Panc1 (cell line): ENCODE results near the gene LEKR1. TPM values are rescaled to one million over a fixed set of nuclear protein-coding genes. Genes with fewer than 3 reads are reported as not detected.
A peak's percentile ranks its signal among the peaks of the same experiment; 100 is the strongest.

Experiments used
- ATAC-seq: fragments of 200-7000 bp; cut with Tn5 transposase; 2 replicates; pipeline ENCODE4 v1.9.1; 2020; ENCODE audit warnings: mild to moderate bottlenecking, moderate library complexity
- BruUV-seq: library from RNA; stranded (reverse); fragments of 400-500 nt; replicated peaks from 2 replicates; lab custom pipeline; 2021; lab: Mats Ljungman, UMichigan
- CTCF ChIA-PET: fragments of 300-600 bp; sonication (Branson Sonifier 250); formaldehyde crosslinking; loops from one replicate; lab custom pipeline; 2022; ENCODE audit warnings: antibody characterized with exemption; lab: Charles Lee
- POLR2A ChIA-PET: fragments of 300-600 bp; sonication (Branson Sonifier 250); formaldehyde crosslinking; loops from one replicate; lab custom pipeline; 2022; ENCODE audit warnings: antibody characterized with exemption; lab: Charles Lee
- DNase-seq: peaks from one replicate; pipeline ENCODE4 v3.0.0-alpha.2; 2010; ENCODE audit warnings: low read depth, low spot score
- H3K27ac ChIP-seq: 2 replicates; pipeline ENCODE4 v1.5.1; 2011; ENCODE audit warnings: mild to moderate bottlenecking, low read length, inconsistent platforms
- H3K27me3 ChIP-seq: fragments of 200-500 bp; sonication (Bioruptor generic); 2 replicates; pipeline ENCODE4 v1.6.0; 2014; ENCODE audit warnings: low read length, inconsistent platforms; ENCODE audit not compliant: control insufficient read depth, insufficient read depth
- H3K36me3 ChIP-seq: fragments of 200-500 bp; sonication (Bioruptor generic); 2 replicates; pipeline ENCODE4 v1.5.1; 2014; ENCODE audit warnings: inconsistent platforms, mild to moderate bottlenecking, low read length, moderate library complexity; ENCODE audit not compliant: control insufficient read depth, insufficient read depth
- H3K4me1 ChIP-seq: 2 replicates; pipeline ENCODE4 v1.5.1; 2011; ENCODE audit warnings: inconsistent platforms, mild to moderate bottlenecking, low read length, moderate library complexity; ENCODE audit not compliant: control insufficient read depth, insufficient read depth
- H3K4me3 ChIP-seq, 2 experiments: 2 replicates each; pipeline ENCODE4 v1.5.1; 2011 to 2012; ENCODE audit warnings: low read depth in 2 of 2, low read length in 2 of 2, mild to moderate bottlenecking in 2 of 2, inconsistent platforms in 1 of 2, moderate library complexity in 1 of 2
- H3K9me3 ChIP-seq: fragments of 200-500 bp; sonication (Bioruptor generic); 2 replicates; pipeline ENCODE4 v1.5.1; 2014; ENCODE audit warnings: low read depth, mild to moderate bottlenecking, inconsistent platforms, low read length, moderate library complexity; ENCODE audit not compliant: control insufficient read depth, insufficient read depth
- POLR2AphosphoS5 ChIP-seq: IDR thresholded peaks from 2 replicates; pipeline ENCODE4 v1.6.1; 2012; ENCODE audit warnings: mild to moderate bottlenecking, low read depth, low read length, moderate library complexity
- SIN3A ChIP-seq: IDR thresholded peaks from 2 replicates; pipeline ENCODE4 v1.6.1; 2012; ENCODE audit warnings: low read depth, mild to moderate bottlenecking, low read length, moderate library complexity, borderline replicate concordance; ENCODE audit not compliant: insufficient read depth
- TCF7L2 ChIP-seq: IDR thresholded peaks from 2 replicates; pipeline ENCODE4 v1.6.1; 2011; ENCODE audit warnings: mild to moderate bottlenecking, low read depth, low read length, inconsistent platforms
- in situ Hi-C: cut with HindIII; loops from 2 replicates; pipeline ENCODE4 v1.10.0; 2016; ENCODE audit warnings: low sequenced_read_pairs, low pct_unique_long_range_greater_than_20kb
- intact Hi-C: fragments of 100-400 bp; cut with micrococcal nuclease; formaldehyde crosslinking; loops from one replicate; pipeline ENCODE4 v1.10.0; 2022; ENCODE audit not compliant: unreplicated experiment
- total RNA-seq: library from RNA; stranded (reverse); gene quantifications from one replicate; pipeline ENCODE4 v1.2.1, GENCODE V29; 2021; ENCODE audit not compliant: unreplicated experiment
- TF ChIP-seq, protein P1 (sequence below), 2 experiments: IDR thresholded peaks; 2 replicates each; pipeline ENCODE4 v1.6.1; 2011 to 2012; ENCODE audit warnings: low read depth in 2 of 2, control low read depth in 1 of 2, low read length in 1 of 2, mild to moderate bottlenecking in 1 of 2, moderate library complexity in 1 of 2; ENCODE audit not compliant: insufficient read depth in 1 of 2
- TF ChIP-seq, protein P2 (sequence below): fragments of 450-650 bp; IDR thresholded peaks from 2 replicates; pipeline ENCODE4 v1.5.1; 2017; ENCODE audit warnings: mild to moderate bottlenecking

LEKR1 gene
- total RNA-seq, 1 experiment from 2014 or later, result not detected

DNA sequence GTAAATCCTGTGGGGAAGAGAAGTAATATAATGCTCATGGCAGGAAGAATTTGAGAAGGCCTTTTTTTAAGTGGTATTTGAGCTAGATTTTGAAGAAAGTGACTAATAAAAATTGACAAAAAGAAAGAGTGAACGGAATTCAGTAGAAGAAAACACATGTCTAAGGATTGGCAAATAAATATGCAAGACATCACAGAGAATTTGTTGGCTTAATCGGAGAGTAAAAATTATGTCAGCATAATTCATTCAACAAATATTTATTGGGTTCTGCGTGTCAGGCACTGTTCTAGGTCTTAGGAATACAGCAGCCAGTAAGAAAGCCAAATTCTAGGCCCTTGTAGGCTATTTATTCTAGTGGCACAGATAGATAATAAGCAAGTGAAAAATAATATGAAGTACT lies 33.6 kb upstream of the LEKR1 start:
- ATAC-seq (no peak), DNase-seq (no peak)
- intact Hi-C loops, result no loop called here
- Histone ChIP-seq H3K36me3 (no peaks in the 10 kb centered on the region), H3K27ac (no peak overlapping the region), H3K4me3 (no peak overlapping the region), H3K9me3 (no peaks in the 10 kb centered on the region), H3K27me3 (no peaks in the 10 kb centered on the region), H3K4me1 (peaks cover 16% of the 10 kb centered on the region)
- CTCF ChIA-PET, result no interaction called here
- TF ChIP-seq TCF7L2 (no peak), POLR2AphosphoS5 (no peak), SIN3A (no peak)
- TF ChIP-seq, protein P1, sequence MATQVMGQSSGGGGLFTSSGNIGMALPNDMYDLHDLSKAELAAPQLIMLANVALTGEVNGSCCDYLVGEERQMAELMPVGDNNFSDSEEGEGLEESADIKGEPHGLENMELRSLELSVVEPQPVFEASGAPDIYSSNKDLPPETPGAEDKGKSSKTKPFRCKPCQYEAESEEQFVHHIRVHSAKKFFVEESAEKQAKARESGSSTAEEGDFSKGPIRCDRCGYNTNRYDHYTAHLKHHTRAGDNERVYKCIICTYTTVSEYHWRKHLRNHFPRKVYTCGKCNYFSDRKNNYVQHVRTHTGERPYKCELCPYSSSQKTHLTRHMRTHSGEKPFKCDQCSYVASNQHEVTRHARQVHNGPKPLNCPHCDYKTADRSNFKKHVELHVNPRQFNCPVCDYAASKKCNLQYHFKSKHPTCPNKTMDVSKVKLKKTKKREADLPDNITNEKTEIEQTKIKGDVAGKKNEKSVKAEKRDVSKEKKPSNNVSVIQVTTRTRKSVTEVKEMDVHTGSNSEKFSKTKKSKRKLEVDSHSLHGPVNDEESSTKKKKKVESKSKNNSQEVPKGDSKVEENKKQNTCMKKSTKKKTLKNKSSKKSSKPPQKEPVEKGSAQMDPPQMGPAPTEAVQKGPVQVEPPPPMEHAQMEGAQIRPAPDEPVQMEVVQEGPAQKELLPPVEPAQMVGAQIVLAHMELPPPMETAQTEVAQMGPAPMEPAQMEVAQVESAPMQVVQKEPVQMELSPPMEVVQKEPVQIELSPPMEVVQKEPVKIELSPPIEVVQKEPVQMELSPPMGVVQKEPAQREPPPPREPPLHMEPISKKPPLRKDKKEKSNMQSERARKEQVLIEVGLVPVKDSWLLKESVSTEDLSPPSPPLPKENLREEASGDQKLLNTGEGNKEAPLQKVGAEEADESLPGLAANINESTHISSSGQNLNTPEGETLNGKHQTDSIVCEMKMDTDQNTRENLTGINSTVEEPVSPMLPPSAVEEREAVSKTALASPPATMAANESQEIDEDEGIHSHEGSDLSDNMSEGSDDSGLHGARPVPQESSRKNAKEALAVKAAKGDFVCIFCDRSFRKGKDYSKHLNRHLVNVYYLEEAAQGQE (IDR thresholded peaks at IDR 0.05; ENCODE audit: insufficient read depth in 1 of 2, low read depth in 2 of 2, low read length in 1 of 2), result no peak
- TF ChIP-seq, protein P2, sequence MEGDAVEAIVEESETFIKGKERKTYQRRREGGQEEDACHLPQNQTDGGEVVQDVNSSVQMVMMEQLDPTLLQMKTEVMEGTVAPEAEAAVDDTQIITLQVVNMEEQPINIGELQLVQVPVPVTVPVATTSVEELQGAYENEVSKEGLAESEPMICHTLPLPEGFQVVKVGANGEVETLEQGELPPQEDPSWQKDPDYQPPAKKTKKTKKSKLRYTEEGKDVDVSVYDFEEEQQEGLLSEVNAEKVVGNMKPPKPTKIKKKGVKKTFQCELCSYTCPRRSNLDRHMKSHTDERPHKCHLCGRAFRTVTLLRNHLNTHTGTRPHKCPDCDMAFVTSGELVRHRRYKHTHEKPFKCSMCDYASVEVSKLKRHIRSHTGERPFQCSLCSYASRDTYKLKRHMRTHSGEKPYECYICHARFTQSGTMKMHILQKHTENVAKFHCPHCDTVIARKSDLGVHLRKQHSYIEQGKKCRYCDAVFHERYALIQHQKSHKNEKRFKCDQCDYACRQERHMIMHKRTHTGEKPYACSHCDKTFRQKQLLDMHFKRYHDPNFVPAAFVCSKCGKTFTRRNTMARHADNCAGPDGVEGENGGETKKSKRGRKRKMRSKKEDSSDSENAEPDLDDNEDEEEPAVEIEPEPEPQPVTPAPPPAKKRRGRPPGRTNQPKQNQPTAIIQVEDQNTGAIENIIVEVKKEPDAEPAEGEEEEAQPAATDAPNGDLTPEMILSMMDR, result no peak
- BruUV-seq, result no TSS peak
- in situ Hi-C loops, result no loop called here
- POLR2A ChIA-PET, result no interaction called here

DNA sequence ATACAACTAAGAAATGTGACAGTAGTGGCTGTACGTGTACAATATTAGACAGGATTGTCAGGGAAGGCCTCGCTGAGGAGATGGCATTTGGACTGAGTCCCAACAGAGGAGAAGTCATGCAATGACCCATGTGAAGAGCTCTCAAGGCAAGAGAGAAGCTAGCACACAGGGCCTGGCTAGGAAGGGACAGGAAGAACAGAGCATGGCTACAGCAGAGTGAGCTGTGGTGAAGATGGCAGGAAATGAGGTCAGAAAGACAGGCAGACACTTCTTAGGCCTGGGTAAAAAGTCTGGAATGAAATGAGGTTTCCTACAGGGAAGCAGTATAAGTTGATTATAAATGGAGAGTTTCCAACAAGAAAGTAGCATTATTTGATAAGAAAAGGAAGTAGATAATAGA lies 33.2 kb upstream of the LEKR1 start:
- Histone ChIP-seq H3K4me1 (peaks cover 15% of the 10 kb centered on the region), H3K4me3 (no peak overlapping the region), H3K27me3 (no peaks in the 10 kb centered on the region), H3K27ac (peak overlapping the region; percentile 3; the same call in 1 of the 2 replicates), H3K9me3 (no peaks in the 10 kb centered on the region), H3K36me3 (no peaks in the 10 kb centered on the region)
- no TSS peak for BruUV-seq
- ATAC-seq, result no peak
- DNase-seq, result no peak
- POLR2A ChIA-PET, result no interaction called here
- TF ChIP-seq, protein P2, result no peak
- TF ChIP-seq POLR2AphosphoS5, result no peak
- TF ChIP-seq TCF7L2, result no peak
- TF ChIP-seq SIN3A, result no peak
- intact Hi-C loops (no loop called here), in situ Hi-C loops (no loop called here)
- CTCF ChIA-PET, result no interaction called here
